AG04450 (cell line): ENCODE results near the gene PM20D1. TPM values are rescaled to one million over a fixed set of nuclear protein-coding genes. Genes with fewer than 3 reads are reported as not detected.

ENCODE experiments used
- CTCF ChIA-PET: fragments of 300-600, 350-600 bp; formaldehyde crosslinking; extraction: SDS; loops from one replicate; lab custom pipeline; 2022; ENCODE audit warnings: antibody characterized with exemption, inconsistent platforms; lab: Charles Lee
- POLR2A ChIA-PET: fragments of 350-600 bp; formaldehyde crosslinking; extraction: SDS; loops from one replicate; lab custom pipeline; 2021; ENCODE audit warnings: antibody characterized with exemption, inconsistent platforms; lab: Yijun Ruan, JAX
- DNase-seq: peaks from one replicate; pipeline ENCODE4 v3.0.0-alpha.2; 2011; ENCODE audit warnings: low read depth, low spot score
- H3K27ac ChIP-seq: one replicate; pipeline ENCODE4 v1.5.1; 2012; ENCODE audit warnings: low read depth, low read length, control low read depth
- H3K27me3 ChIP-seq: one replicate; pipeline ENCODE4 v1.6.0; 2012; ENCODE audit warnings: low read length; ENCODE audit not compliant: control insufficient read depth, insufficient read depth
- H3K4me3 ChIP-seq: 2 replicates; pipeline ENCODE4 v1.5.1; 2011; ENCODE audit warnings: mild to moderate bottlenecking, low read depth, low read length, control low read depth
- H3K9me3 ChIP-seq: 2 replicates; pipeline ENCODE4 v1.5.1; 2012; ENCODE audit warnings: low read length; ENCODE audit not compliant: control insufficient read depth, insufficient read depth
- CTCF ChIP-seq: IDR thresholded peaks from 2 replicates; pipeline ENCODE4 v1.5.1; 2011; ENCODE audit warnings: low read depth, low read length, control low read depth, inconsistent platforms
- polyA plus RNA-seq: library from polyadenylated mRNA; depleted of rRNA; stranded (reverse); fragments of >200 nt; gene quantifications from 2 replicates; pipeline ENCODE4 v1.2.3, GENCODE V29; 2011; rRNA removed

PM20D1 gene
- polyA plus RNA-seq, 1 experiment, result not detected

DNA sequence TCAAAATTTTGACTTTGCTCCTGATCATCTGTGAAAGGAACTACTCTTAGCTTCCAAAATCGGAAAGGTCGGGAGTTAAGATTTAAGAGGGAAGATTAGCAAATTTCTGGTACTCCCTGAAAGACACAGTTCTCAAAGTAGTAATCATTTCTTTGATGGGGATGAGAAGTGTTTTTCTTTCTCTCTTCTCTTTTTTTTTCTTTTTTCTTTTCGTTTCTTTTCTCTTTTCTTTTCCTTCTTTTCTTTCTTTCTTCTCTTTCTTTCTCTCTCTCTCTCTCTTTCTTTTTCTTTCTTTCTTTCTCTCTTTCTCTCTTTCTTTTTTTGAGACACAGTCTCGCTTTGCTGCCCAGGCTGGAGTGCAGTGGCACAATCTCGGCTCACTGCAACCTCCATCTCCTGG lies 69.6 kb downstream of the PM20D1 start:
- no peak for DNase-seq
- Histone ChIP-seq H3K27ac (no peak overlapping the region), H3K27me3 (peaks cover 2% of the 10 kb centered on the region), H3K9me3 (no peaks in the 10 kb centered on the region), H3K4me3 (no peak overlapping the region)
- ChIA-PET POLR2A (no interaction called here), CTCF (interaction anchor here (0.7 kb wide), 1 partner anchor 202 kb away, joined by 12 read pairs; no protein-coding TSS in a partner anchor)
- TF ChIP-seq CTCF, result no peak

Other genes with a start within 250 kb of the PM20D1 start
- 8.3 and 8.6 TPM in 2 replicates for gene ELK4, start 218.1 kb downstream of the PM20D1 start, polyA plus RNA-seq
- 1.7 and 1.8 TPM in 2 replicates for gene SLC45A3, start 169.6 kb downstream of the PM20D1 start, polyA plus RNA-seq
- gene NUCKS1, start 100.0 kb downstream of the PM20D1 start, polyA plus RNA-seq, result 80.5 and 105 TPM in 2 replicates
- gene RAB29, start 74.7 kb downstream of the PM20D1 start, polyA plus RNA-seq, result 13.8 and 14.6 TPM in 2 replicates
- gene SLC41A1, start 36.9 kb downstream of the PM20D1 start, polyA plus RNA-seq, result 23.9 and 29.0 TPM in 2 replicates
- gene SLC26A9, start 93.3 kb upstream of the PM20D1 start, polyA plus RNA-seq, result not detected in 2 replicates
- 16.5 and 17.5 TPM in 2 replicates for gene RAB7B, start 153.3 kb upstream of the PM20D1 start, polyA plus RNA-seq
- gene CTSE, start 173.8 kb upstream of the PM20D1 start, polyA plus RNA-seq, result not detected in 2 replicates
- gene RHEX, start 203.0 kb upstream of the PM20D1 start, polyA plus RNA-seq, result not detected in 2 replicates